Head of caudate nucleus (tissue), 42 donors: Measurements from ENCODE around the gene TAF10.
A peak's percentile ranks its signal among the peaks of the same experiment; 100 is the strongest.

Experiments used
- DNase-seq, 42 donors: peaks; one replicate each; pipeline versions ENCODE4 v3.0.0 to v3.0.0-alpha.2; 2020 to 2021; ENCODE audit warnings: mixed read lengths in 7 of 42
- intact Hi-C: fragments of 100-400 bp; cut with DNase I; formaldehyde crosslinking; loops from one replicate; pipeline ENCODE4 v1.15.0; 2022

The TAF10 gene

GRCh38 chr11:6612213-6613041, at the start of gene TAF10:
TAF10 (minus strand) TSS chr11:6612216; CDS start chr11:6612189, 27 bp downstream.
- DNase-seq: peak; percentile 94 to 99 (median 98)
- intact Hi-C loops: no loop called here

- intact Hi-C loops: no loop called here
- no peak for DNase-seq
These were observed 48.7 kb upstream of the TAF10 start for GRCh38 chr11:6660712-6661111.

DNA sequence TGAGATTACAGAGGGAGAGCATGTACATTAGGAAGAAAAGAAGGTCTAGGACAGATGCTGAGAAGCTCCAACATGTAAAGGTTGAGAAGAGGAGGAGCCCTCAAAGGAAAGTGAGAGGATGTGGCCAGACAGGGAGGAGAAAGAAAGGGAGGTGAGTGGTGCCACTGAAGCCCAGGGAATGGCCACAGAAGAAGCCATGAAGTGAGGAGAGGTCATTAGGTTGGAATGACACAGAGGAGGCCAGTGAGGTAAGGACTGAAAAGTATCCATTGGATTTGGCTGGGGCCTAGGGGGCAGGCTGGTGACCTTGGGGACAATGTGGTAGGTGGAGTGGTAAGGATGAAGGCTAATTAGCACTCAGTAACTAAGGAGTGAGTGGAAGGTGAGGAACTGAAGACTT, 46.6 kb upstream of the TAF10 start:
- intact Hi-C loops: no loop called here
- no peak for DNase-seq

DNA sequence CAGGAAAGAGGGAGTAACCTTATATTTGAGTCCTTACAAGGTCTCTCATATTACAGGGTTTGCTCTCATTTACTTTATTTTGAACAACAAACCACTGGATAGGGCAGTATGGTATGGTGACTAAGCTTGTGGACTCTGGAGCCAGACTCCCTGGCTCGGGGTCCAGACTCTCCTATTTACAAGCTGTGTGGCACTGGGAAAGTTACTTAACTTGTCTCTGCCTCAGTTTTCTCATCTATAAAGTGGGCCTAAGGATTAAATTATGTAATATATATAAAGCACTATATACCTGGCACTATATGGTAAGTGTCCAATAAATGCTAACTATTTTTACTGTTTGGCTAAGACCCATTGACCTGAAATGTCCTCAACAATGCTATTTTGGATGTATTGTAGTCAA, 45.3 kb upstream of the TAF10 start:
- no peak for DNase-seq
- intact Hi-C loops: no loop called here

- no peak for DNase-seq
- intact Hi-C loops: no loop called here
These were observed 44.9 kb upstream of the TAF10 start for GRCh38 chr11:6656936-6657335.

- intact Hi-C loops: no loop called here
- DNase-seq: no peak
These were observed 44.5 kb upstream of the TAF10 start for GRCh38 chr11:6656584-6656915.

- DNase-seq: peak in 17 of 42 donors; percentile 10 to 59 (median 29)
These were observed 44.0 kb upstream of the TAF10 start, which contains the start of gene DCHS1 for GRCh38 chr11:6655790-6656583. DCHS1 (minus strand) TSS chr11:6655809; CDS start chr11:6641613, 14,196 bp downstream.

DNA sequence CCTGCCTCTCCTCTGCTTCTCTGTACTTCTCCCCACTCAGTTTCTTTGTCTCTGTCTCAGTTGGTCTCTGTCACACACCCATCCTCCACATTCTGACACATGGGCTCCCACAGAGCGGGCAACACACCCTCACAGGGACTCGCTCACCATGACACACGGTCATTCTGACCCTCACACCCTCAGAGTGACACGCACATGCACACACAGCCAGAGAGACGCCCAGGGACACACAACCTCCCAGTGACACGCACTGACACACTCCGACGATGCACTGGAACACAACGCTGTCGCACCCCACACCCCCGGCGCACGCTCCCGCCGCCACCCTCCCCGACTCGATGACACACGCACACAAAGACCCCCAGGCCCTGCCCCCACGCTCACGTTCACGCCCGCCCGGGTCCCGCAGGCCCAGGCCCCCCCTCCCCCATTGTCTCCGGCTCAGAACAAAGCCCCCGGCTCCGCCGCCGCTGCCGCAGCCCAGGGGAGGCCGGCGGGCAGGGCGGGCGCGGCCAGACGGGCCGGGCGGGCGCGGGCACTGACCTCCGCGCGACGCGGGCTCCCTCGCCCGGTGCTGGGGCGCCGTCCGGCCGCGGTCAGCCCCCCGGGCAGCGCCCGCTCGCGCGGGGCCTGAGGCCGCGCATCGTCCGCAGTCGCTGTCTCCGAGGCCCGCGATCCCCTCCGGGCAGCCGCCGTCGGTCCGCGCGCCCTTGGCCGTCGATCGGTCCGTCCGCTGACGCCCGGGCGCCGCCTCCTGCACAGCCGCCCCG, 43.2 kb upstream of the TAF10 start:
- peak in 19 of 42 donors; percentile 11 to 56 (median 34) for DNase-seq
- intact Hi-C loops: no loop called here

More at GRCh38 chr11:6655790-6656583, 44.0 kb upstream of the TAF10 start, which contains the start of gene DCHS1:
- intact Hi-C loops: no loop called here

GRCh38 chr11:6654281-6655019, 42.4 kb upstream of the TAF10 start:
- peak in 37 of 42 donors; percentile 19 to 78 (median 56) for DNase-seq
- intact Hi-C loops: no loop called here

- intact Hi-C loops: no loop called here
- DNase-seq: no peak
These were observed 41.6 kb upstream of the TAF10 start for GRCh38 chr11:6653656-6654055.

DNA sequence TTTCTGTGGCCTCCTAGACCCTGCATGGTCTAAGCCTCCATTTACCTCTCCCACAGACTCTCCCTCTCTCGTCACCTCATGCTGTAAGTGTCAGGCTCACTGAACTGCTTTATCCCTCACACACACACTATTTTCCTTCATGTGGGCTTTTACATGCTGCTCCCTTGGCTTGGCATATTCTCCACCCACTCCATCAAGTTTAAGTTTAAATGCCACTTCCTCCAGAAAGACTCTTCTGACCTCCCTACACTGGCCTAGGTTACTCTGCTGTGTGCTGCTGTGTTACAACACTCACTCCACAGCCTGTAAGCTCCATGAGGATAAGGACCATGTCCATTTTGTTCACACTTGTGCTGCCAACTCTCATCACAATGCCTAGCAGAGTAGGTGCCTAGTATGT, 41.1 kb upstream of the TAF10 start:
- intact Hi-C loops: no loop called here
- no peak for DNase-seq

- DNase-seq: no peak
- intact Hi-C loops: no loop called here
These were observed 40.2 kb upstream of the TAF10 start for GRCh38 chr11:6652182-6652581.

- intact Hi-C loops: no loop called here
- peak in 4 of 42 donors; percentile 29 to 58 (median 42) for DNase-seq
These were observed 39.0 kb upstream of the TAF10 start for GRCh38 chr11:6650980-6651379.

DNA sequence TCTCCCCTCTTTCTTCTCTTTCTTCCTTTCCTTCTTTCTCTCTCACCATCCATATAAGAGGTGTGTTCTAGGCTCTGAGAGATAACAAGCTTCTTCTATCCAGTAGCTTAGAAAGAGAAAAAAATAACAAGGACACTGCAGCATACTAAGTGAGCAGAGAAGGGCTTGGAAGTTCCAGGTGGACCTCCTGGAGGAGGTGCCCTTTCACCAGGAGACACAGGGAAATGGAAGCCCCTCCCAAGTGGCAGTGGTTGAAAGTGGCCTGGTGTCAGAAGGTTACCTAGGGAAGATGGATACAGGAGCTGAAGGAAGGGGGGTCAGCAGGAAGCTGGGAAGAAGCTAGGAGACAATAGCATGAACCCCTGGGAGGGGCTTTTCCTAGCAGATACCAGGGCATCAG, 38.1 kb upstream of the TAF10 start:
- DNase-seq: no peak
- intact Hi-C loops: no loop called here

- intact Hi-C loops: no loop called here
- peak in 1 of 42 donors; percentile 18 for DNase-seq
These were observed 36.5 kb upstream of the TAF10 start for GRCh38 chr11:6648501-6648900.

DNA sequence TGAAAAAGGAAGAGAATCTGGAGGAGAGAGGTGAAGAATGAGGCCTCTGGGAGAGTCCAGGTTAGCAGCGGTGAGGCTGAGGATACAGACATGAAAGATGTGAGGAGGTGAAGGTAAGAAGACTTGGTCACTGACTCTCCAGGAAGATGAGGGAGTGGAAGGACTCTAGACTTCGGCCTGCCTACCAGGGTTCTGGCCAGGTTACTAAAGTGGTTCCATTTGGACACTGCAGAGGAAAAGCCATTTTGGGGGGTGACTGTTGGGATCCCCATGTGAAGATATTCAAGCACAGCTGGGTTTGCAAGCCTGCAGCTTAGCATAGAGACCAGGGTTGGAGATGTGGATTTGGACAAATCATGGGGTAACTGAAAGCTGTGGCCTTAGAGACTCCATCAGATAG, 35.8 kb upstream of the TAF10 start:
- intact Hi-C loops: no loop called here
- peak in 1 of 42 donors; percentile 25 for DNase-seq

DNA sequence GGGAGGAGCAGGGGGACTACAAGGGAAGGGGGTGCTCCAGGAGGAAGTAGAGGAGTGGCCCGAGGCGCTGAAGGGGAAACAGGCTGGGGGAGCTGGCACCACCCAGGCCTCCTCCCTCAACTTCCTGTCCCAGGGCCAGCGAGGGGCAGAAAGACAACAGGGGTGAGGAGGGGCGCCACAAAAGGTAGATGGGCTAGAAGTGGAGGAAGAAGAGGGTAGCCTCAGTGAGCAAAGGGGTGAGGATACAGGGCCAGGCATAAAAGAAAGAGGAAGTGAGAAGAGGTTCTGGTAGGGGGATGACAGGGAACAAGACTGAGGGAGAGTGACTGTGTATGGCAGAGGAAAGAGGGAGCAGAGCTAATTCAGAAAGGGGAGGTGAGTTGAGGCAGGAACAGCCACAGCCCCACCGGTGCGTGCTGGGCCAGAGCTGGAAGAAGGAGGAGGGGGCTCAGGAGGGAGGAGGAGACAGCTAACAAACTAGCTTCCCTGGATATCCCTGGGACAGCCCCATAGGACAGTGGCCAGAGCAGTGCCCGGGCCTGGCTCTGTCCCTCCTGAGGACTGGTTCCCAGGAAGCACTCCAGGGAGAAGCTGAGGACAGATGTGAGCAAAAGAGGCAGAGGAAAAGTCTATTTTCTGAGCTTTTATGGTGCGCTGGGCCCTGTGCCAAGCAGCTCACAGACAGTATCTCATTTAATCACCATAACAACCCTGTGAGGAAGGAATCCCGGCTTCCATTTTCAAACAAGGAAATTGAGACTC, 35.1 kb upstream of the TAF10 start:
- DNase-seq: peak in 2 of 42 donors; percentile 36 to 39
- intact Hi-C loops: no loop called here

- intact Hi-C loops: no loop called here
- peak in 1 of 42 donors; percentile 38 for DNase-seq
These were observed 34.5 kb upstream of the TAF10 start for GRCh38 chr11:6646576-6646917.
